ENCODE results near the gene GMPPB.
"Not testable (repeated sequence)": the region's sequence is repeated elsewhere in the genome, so short reads cannot be mapped to it uniquely, and the experiment has no call there.

GMPPB gene

DNA sequence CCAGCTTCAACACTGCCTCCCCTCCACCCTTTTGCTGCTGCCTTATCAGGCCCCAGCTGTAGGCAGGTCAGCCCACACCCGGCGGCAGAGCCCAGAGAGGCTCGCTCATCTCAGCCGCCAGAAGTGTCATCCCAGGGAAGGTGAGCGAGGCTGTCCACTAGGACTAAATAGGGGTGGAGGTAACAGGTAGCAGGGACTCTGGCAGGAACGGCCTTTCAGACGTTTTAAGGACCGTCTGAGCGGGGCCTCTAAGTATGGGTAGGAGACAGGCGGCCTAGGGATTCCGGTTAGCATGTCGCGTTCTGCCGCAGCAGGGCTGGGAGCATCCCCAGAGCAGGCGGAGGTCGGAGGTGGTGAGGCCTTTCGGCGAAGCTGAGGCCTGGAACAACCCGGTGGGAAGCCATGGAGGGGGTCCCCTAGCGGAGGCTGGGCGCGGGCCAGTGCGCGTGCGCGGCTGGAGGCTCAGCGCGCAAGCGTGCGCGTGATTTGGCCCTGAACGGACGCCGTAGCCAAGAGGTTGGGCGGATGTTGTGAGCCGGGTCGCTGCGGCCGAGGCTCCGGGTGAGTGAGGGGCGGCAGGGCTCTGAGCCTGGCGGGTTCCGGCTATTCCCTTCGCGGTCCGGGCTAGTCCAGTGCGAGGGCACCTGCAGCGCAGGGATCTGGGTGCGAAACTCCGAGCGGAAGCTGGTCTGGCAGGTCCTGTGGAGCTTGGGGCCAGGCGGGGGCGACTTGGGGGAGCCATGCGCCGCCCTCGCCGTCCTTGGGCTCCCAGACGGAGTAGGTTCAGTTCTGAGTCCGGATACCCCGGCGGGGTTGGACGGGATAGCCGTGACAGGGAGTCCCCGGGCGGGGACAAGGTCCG, 34.5 kb downstream of the GMPPB start, which contains the start of the genes MST1 and RNF123:
MST1 (minus strand) TSS at position 429 of the 862 bp plus-strand sequence. CDS start 783 bp downstream, outside the sequence.
RNF123 (plus strand) TSS at position 512 of the 862 bp plus-strand sequence. CDS start 1,609 bp downstream, outside the sequence.
- DNase-seq: no peak

DNA sequence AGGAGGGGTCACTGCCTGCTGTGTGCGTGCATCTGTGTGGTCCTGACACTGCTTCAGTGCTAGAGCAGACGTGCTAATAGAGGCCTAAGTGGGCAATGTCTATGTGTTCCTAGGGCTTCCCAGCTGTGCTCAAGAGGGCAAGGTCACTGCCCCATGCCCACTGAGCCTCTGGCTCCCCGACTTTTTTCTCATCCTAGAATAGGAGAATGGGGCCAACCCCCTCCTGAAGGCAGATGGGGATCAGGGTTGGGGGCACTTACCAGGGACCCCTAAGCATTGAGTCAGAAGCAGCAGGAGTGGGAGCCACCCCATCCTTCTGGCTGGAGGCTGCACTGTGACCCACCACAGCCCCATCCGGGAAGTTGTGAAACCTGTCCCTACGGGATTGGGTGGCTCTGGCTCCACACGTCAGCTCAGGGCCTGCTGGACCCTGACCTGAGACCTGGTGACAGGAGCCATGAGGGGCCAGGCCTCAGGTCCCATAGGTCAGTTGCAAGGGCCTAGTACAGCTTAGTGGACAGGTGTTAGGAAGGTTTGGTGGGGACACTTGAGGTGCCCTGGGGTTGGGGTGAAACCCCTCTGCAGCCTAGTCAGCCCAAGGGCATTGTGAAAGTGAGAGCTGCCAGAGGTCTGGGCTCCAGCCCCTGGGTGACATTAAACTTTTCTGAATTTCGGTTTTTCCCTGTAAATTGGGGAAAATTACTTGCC, 35.3 kb downstream of the GMPPB start:
- not testable (repeated sequence) for DNase-seq

DNA sequence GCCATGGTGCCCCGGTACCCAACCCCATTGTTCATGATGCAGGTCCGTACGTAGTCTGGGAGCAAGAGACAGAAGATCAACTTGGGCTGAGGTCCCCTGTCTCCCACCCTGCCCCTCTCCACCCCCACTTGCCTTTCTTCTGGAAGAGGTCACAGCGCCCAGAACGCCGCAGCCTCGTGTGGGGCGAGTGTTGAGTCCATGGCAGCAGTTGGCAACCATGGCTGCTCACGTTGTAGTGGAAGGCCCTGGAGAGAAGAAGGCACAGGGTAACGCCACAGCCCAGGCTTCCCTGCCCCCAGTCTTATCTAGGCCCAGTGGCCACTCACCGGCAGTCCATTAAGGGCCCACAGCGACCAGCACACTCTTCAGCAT, 36.3 kb downstream of the GMPPB start:
- DNase-seq: not testable (repeated sequence)

DNA sequence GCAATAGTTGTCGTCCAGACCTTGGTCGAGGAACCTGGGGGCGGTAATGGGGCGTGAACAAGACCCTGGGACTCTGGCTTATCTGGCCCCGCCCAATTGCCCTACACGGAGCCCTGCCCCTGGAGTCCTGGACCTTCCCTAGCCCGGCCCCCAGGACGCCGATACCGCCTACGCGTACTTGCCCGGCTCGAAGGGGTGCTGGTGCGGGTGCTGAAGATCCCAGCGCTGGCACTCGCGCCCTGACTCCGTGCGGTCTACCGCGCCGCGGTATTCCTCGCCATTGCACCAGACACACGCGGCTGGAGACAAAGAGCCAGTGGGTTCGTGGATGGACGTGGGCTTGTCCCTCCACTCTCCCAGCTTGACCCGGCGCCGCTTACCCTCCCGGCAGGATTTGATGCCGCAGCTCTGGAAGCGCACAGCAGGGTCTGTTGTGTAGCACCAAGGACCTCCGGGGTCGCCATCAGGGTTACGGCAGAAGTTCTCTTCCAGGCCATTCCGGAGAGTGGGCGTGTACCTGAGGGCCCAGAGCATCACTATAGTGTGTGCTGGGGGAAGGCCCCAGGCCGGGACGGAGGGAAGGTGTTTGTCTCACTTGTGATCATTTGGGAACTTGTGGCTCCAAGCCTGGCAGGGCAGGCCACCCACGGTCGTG, 36.9 kb downstream of the GMPPB start:
- not testable (repeated sequence) for DNase-seq

DNA sequence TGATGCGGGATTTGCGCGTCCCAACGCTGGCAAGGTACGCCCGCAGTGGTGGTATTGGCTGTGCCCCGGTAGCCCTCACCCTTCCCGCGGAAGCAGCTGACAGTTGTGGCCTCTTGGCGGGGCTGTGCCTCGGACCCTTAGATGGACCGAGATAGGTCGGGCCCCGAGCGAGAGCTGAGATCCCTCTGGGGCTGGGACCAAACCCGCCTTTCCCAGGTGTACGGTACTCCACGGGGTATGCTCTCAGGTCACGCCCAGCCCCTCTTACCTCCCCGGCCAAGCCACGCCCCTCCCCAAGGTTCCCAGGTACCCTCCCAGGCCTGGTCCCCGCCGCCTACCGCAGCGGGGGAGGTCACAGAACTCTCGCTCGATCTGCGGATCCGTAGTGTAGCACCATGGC, 37.4 kb downstream of the GMPPB start:
- not testable (repeated sequence) for DNase-seq

DNA sequence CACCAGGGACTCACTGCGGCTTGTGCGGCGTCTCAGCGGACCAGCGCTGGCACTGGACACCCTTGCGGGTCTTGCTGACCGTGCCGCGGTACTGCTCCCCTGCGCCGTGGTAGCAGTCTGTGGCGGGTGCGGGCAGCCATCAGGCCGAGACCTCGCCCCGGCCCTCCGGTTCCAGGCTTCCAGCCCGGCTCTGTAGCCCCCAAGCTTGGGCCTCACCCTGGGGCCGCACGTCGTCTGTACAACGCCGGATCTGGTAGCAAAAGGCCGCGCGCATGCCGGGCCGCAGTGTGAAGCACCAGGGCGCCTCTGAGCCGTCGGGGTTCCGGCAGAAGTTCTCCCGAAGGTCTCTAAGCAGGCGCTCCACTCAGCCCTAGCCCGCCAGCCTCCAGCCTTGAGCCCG, 37.9 kb downstream of the GMPPB start:
- not testable (repeated sequence) for DNase-seq

DNA sequence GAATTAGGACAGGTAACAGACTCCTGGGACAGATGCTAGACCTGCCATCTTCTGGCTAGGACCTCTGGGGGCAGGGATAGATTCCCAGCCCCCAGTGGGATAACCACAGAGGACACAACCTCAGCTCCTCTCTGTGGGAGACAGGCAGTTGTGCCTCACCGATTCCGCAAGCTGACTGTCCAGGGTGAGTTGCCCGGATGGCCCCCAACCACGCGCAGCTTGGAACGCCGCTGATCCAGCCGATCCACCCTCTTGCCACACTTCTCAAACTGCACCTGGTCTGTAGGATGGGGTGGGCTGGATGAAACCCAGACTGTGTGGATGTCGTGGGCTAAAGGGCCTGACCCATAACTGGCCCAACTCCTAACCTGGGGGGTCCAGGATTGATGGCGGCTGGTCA, 38.6 kb downstream of the GMPPB start:
- DNase-seq: not testable (repeated sequence)

DNA sequence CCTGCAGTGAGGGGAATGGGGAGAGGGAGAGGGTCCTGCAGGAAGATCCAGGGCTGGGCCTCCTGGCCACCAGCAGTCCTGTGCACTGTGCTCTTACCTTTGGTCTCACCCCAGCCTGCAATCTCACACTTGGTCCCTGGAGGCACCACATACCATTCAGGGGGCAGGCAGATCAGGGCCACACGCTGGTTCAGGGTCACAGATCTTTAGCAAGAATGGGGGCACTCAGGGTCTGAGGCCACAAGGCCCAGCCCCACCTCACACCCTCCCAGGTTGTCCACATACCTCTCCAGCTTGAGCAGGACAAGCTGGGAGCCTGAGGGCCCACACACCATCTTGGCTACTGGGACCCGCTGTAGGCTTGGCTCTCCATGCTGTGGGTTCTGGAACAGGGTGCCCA, 39.3 kb downstream of the GMPPB start:
- not testable (repeated sequence) for DNase-seq

DNA sequence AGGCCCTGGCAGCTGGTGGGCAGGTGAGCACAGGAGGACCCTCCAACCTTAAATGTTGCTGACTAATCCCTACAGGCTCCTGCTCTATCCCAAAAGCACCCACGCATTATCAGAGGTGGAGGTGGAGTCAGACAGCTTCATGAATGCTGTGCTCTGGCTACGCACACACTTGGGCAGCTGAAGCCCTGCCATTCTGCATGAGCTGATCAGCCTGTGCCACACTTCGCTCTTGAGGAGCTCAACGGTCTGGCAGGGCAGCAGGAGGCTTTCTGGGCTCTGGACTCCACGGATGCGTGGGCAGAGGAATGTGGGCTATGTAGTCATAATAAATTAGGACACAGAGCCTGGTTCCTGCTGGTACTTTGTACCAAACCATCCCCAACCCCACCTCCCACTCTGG, 40.6 kb downstream of the GMPPB start:
- no peak for DNase-seq

DNA sequence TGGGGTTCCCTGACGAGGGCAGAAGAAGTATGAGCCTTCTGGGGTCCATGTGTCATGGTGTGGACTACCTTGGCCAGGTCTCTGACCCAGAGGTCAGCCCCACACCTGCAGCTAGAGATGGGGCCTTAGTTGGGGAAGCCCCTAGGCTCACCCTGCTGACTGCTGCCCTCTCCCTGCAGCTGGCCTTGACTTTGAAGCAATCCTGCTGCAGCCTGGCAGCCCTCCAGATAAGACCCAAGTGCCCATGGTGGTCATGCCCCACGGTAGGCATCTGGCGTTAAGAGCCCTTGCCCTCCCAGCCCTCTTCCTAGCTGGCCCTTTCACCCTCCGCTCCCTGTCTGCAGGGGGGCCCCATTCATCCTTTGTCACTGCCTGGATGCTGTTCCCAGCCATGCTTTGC, 42.2 kb downstream of the GMPPB start:
- no peak for DNase-seq

DNA sequence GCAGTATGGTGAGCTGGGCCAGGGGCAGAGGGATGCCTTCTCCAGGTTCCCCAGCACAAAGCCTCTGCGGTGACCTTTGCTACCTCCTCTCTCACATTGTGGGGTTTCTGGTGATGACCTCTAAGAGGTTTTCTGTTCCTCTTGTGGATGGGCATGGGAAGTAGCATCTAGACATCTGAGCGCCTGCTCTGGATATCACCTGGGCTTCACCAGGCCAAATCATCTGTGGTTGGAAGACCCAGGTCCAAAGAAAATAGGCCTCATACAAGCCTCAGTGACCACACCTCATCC, 42.6 kb downstream of the GMPPB start:
- no peak for DNase-seq

DNA sequence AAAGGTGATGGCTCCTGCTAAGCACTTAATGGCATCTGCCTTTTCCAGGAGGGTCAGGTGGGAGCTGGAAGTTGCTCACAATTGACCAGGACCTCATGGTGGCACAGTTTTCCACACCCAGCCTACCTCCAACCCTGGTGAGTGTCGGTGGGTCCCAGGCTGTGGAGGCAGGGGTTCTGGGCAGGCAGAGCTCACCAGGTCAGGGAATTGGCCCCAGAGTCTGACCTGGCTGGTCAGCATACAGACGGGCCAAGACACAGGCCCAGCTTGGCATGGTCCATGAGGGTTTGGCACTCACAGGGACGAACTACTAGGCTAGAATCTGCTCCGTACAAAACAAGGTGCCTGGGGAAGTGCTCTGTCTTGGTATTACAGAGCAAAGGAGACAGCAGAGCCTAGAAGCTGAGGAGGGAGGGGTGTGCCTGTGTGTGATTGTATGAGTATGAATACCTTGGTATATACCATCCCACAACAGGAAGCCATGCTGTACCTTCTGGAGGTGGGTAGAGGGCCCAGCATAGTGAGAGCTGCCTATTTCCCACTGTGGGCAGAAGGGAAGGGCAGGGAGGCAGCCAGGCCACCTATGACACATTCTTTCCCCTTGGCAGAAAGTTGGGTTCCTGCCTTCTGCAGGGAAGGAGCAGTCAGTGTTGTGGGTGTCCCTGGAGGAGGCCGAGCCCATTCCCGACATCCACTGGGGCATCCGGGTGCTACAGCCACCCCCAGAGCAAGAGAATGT, 43.1 kb downstream of the GMPPB start:
- DNase-seq: no peak

DNA sequence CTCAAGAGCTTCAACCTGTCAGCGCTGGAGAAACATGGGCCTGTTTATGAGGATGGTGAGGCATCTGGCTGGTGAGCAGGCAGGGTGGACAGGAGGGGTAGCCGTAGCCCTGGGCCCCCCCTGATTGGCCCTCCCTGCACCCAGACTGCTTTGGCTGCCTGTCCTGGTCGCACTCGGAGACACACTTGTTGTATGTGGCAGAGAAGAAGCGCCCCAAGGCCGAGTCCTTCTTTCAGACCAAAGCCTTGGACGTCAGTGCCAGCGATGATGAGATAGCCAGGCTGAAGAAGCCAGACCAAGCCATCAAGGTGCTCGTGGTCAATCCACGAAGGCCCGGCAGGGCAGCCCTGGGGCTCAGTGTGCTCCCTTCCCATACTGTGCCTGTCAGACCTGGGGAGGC, 47.8 kb downstream of the GMPPB start:
- no peak for DNase-seq

DNA sequence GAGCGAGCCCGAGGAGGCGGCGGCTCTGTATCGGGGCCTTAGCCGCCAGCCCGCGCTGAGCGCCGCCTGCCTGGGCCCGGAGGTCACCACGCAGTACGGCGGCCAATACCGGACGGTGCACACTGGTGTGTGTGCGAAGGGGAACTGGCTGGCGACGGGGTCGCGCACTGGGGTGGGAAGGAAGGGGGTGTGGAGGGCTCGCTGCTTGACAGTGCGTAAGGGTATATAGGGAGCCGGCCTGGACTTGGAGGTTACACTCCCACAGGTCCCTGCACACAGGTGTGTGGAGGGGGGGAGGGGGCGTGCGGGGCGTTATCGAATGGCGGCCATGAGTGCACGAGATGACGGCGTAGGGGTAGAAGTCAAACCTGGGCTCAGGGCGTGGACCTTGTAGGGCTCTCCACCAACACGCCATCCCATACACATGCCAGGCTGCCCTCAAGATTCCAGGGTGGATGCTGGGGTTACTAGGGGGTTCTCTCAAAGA, 49.2 kb downstream of the GMPPB start:
- DNase-seq: no peak

DNA sequence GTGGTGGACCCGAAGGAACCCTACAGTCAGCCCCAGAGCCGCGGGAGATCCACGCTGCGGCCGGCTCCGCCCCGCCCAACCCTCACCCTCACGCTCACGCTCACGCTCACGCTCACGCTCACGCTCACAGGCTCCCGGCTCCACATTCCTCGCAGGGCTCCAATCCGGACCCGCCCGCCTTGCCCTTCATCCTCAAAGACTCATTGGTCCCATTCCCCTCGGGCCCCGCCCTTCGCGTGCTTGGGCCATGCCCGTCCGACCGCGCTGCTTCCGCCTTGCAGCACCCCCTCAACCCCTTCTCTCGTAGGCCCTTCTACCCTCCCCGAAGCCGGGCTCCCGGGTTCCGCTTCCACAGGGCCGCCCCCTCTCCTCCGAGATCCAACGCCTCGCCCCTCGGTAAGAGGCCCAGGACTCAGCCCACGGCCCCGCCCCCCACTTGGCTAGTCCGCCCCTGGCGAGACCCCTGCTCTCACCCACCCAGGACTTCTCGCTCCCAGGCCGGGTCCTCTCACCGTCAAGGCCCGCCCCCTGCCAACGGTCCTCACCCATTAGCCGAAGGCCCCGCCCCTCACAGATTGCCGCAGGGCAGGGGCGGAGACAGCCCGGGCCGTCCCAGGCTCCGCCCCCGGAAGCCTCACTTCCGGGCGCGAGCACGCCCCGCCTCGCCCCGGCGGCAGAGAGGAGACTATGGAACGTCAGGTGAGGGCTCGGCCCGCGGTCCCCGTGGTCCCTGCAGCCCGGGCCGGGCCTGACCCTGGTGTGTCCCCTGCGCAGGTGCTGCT, 49.8 kb downstream of the GMPPB start, which contains the start of gene APEH:
APEH (plus strand) TSS at position 637 of the 782 bp plus-strand sequence; CDS start at position 688, 51 bp downstream.
- DNase-seq: no peak

DNA sequence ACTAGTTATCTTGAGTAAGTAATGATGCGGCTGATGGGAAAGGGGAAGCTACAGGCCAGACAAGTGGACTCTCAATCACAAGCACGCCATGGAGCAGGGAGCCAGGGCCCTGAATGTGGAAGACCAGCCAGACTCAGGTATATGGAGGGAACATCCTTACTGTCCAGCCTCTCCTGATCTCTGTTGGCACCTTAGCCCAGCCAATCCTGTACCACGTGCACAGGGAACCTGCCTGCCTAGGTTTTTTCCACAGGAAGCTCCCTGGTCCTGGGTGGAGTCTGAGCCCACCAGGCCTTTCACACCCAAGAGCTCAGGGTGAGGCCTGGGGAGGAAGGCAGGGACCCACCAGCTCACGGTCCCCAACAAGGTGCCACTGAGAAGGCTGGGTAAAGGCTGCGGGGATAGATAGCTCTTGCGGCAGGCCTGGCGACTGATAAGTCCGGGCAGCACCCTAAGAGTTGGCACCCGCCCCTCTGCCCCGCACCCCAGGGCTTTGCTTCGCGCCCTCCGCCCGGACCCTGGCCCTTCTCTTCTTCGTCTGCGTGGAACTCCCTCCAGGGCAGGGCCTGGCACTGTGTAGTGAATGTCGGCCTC, 50.5 kb downstream of the GMPPB start:
- DNase-seq: no peak

DNA sequence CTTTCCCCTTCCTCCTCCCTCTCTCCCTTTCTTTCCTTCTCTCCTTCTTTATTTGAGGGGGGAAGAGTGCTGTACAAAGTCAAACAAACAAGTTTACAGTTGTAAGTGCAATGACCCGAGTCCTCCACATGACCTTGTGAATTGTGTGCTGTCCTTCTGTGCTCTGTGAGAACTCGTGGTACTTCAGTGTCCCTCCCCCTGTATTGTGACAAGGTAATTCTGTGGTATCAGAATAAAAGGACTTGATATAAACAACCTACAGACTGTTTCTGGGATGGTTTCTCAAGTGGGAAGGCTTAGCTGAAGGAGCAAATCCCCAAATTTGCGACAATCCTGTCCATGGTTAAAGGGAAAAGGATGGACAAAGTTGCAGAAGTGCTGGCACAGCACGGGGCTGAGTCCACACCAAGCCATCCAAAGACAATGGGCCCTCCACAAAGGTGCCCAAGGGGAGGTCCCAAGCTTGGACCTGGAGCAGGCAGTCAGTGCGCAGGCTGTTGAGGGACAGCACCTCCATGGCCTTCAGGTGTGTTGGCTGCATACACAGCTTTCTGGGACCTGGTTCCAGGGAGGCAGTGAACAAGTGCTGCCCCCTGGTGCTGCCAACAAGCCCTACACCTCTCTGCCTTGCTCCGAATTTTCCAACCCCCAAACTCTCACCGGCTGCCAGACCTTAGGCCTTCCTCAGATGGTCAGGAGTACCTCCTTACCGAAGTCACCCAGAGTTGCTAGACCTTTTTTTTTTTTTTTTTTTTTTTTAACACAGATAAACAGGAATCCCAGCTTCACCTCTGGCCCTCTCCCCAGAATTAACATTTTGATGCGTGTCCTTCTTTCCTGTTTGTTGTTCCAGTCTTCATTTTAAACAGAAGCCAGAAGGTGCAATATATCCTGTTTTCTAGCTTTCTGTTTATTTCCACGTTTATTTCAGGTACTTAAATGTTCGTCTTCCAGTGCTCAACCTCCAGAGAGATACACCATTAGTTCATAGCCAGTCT, 52.2 kb downstream of the GMPPB start:
- no peak for DNase-seq

DNA sequence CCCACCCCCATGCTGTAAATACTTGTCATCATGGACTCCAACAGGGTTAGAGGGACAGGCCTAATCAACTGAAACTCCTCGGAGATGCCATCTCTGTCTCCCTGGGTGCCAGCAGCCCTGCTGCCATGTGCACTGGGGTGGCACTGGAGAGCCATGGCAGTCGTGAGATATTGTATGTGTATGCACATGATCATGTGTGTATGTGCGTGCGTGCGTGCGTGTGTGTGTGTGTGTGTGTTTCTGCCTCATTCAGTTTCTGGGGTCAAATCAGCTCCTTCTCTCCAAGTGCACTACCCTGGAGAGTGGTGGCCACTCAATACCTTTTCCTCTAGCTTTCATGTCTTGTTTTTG, 52.8 kb downstream of the GMPPB start:
- DNase-seq: no peak
